ENCODE results near the gene RGS1.
"Not testable (repeated sequence)": the region's sequence is repeated elsewhere in the genome, so short reads cannot be mapped to it uniquely, and the experiment has no call there.

- TF ChIP-seq CTCF, POLR2A (IDR thresholded peaks at IDR 0.05): not testable (repeated sequence)
Measured at GRCh38 chr1:192531037-192531703, 44.4 kb upstream of the RGS1 start.
